Brain microvascular endothelial cell (primary cell): Measurements from ENCODE around the gene PDSS2.

ENCODE experiments used
- DNase-seq: peaks from one replicate; pipeline ENCODE4 v3.0.0-alpha.2; 2020
- H3K27ac ChIP-seq: fragments of 250-450 bp; sonication (Bioruptor Pico); 2 replicates; pipeline ENCODE4 v1.5.1; 2020; ENCODE audit warnings: mild to moderate bottlenecking, moderate library complexity
- H3K27me3 ChIP-seq: fragments of 250-450 bp; sonication (Bioruptor Pico); replicated peaks from 2 replicates; pipeline ENCODE4 v1.5.1; 2020; ENCODE audit warnings: mild to moderate bottlenecking
- H3K36me3 ChIP-seq: fragments of 250-450 bp; sonication (Bioruptor Pico); replicated peaks from 2 replicates; pipeline ENCODE4 v1.5.1; 2020; ENCODE audit warnings: mild to moderate bottlenecking
- H3K4me3 ChIP-seq: 2 replicates; pipeline ENCODE4 v1.5.1; 2011; ENCODE audit warnings: low read depth, mild to moderate bottlenecking, control low read depth, low read length, moderate library complexity
- CTCF ChIP-seq: IDR thresholded peaks from 2 replicates; pipeline ENCODE4 v1.5.1; 2011; ENCODE audit warnings: low read depth, mild to moderate bottlenecking, moderate library complexity, low read length, control low read depth, inconsistent platforms; ENCODE audit errors: missing control alignments
- in situ Hi-C: cut with HindIII; loops from 2 replicates; pipeline ENCODE4 v1.10.0; 2017; ENCODE audit warnings: low sequenced_read_pairs, low pct_ligation_motif_present

The PDSS2 gene

GRCh38 chr6:107401573-107401972, 57.8 kb downstream of the PDSS2 start:
- in situ Hi-C loops, result no loop called here
- DNase-seq, result no peak
- Histone ChIP-seq H3K27ac (no peak overlapping the region), H3K27me3 (no peaks in the 10 kb centered on the region), H3K36me3 (no peaks in the 10 kb centered on the region), H3K4me3 (no peak overlapping the region)
- no peak for TF ChIP-seq CTCF

GRCh38 chr6:107400616-107401147, 58.7 kb downstream of the PDSS2 start:
- no peaks in the 10 kb centered on the region for H3K27me3 ChIP-seq

GRCh38 chr6:107399935-107400334, 59.4 kb downstream of the PDSS2 start:
- H3K27ac ChIP-seq, result no peak overlapping the region
- DNase-seq, result no peak
- no peak overlapping the region for H3K4me3 ChIP-seq
- no peaks in the 10 kb centered on the region for H3K36me3 ChIP-seq
- in situ Hi-C loops, result no loop called here
- no peaks in the 10 kb centered on the region for H3K27me3 ChIP-seq
- no peak for TF ChIP-seq CTCF

More at GRCh38 chr6:107400616-107401147, 58.7 kb downstream of the PDSS2 start:
- DNase-seq, result no peak
- Histone ChIP-seq H3K36me3 (no peaks in the 10 kb centered on the region), H3K27ac (no peak overlapping the region), H3K4me3 (no peak overlapping the region)
- no peak for TF ChIP-seq CTCF
- in situ Hi-C loops, result no loop called here

- in situ Hi-C loops, result no loop called here
- no peak for TF ChIP-seq CTCF
- no peak overlapping the region for H3K4me3 ChIP-seq
- H3K36me3 ChIP-seq, result no peaks in the 10 kb centered on the region
- DNase-seq, result no peak
- H3K27me3 ChIP-seq, result no peaks in the 10 kb centered on the region
- no peak overlapping the region for H3K27ac ChIP-seq
Observed at GRCh38 chr6:107398001-107398400, 61.4 kb downstream of the PDSS2 start.

GRCh38 chr6:107396211-107396610, 63.2 kb downstream of the PDSS2 start:
- Histone ChIP-seq H3K27me3 (no peaks in the 10 kb centered on the region), H3K27ac (no peak overlapping the region), H3K36me3 (no peaks in the 10 kb centered on the region), H3K4me3 (no peak overlapping the region)
- in situ Hi-C loops, result no loop called here
- TF ChIP-seq CTCF, result no peak
- DNase-seq, result no peak

GRCh38 chr6:107392069-107392468, 67.3 kb downstream of the PDSS2 start:
- no peak overlapping the region for H3K4me3 ChIP-seq
- H3K36me3 ChIP-seq, result no peaks in the 10 kb centered on the region
- in situ Hi-C loops, result no loop called here
- DNase-seq, result no peak
- H3K27me3 ChIP-seq, result no peaks in the 10 kb centered on the region
- no peak overlapping the region for H3K27ac ChIP-seq
- TF ChIP-seq CTCF, result no peak
